ENCODE data around the gene INSIG1. TPM values are rescaled to one million over a fixed set of nuclear protein-coding genes. Genes with fewer than 3 reads are reported as not detected.

The INSIG1 gene
- total RNA-seq, 1 experiment from 2014 or later = 92.6 TPM

- H3K27ac ChIP-seq (ENCODE audit: low read length) = no peak overlapping the region
- H3K4me3 ChIP-seq (ENCODE audit: low read depth in 2 of 2, low read length in 2 of 2) = no peak overlapping the region
- POLR2A ChIA-PET = no interaction called here
- no peaks in the 10 kb centered on the region for H3K36me3 ChIP-seq (ENCODE audit: control insufficient read depth, insufficient read depth, low read length)
- DNase-seq (ENCODE audit: low read depth, low spot score) (no peak), ATAC-seq (no peak)
- in situ Hi-C loops (cut with HindIII; ENCODE audit: low pct_unique_long_range_greater_than_20kb, low sequenced_read_pairs) = no loop called here
- no peaks in the 10 kb centered on the region for H3K9me3 ChIP-seq (ENCODE audit: control insufficient read depth, insufficient read depth, low read depth, low read length)
- CTCF ChIA-PET = no interaction called here
- H3K4me1 ChIP-seq (ENCODE audit: control insufficient read depth, insufficient read depth, low read length) = no peaks in the 10 kb centered on the region
- no TSS peak for BruUV-seq (replicated peaks)
- TF ChIP-seq REST (IDR thresholded peaks at IDR 0.05; ENCODE audit: insufficient read depth in 1 of 2, low read depth in 2 of 2, low read length in 1 of 2) = no peak
- TF ChIP-seq TCF7L2 (IDR thresholded peaks at IDR 0.05; ENCODE audit: low read depth, low read length) = no peak
- TF ChIP-seq SIN3A (IDR thresholded peaks at IDR 0.05; ENCODE audit: borderline replicate concordance, insufficient read depth, low read depth, low read length) = no peak
- TF ChIP-seq POLR2AphosphoS5 (IDR thresholded peaks at IDR 0.05; ENCODE audit: low read depth, low read length) = no peak
- TF ChIP-seq CTCF (IDR thresholded peaks at IDR 0.05) = no peak
- intact Hi-C loops (cut with micrococcal nuclease; ENCODE audit: unreplicated experiment) = no loop called here
- no peaks in the 10 kb centered on the region; the same call in 1 of the 2 replicates for H3K27me3 ChIP-seq (ENCODE audit: control insufficient read depth, insufficient read depth, low read length)
Measured at GRCh38 chr7:155255071-155255470, 42.6 kb upstream of the INSIG1 start.

GRCh38 chr7:155255621-155256020 is 42.1 kb upstream of the INSIG1 start:
- CTCF ChIA-PET = no interaction called here
- Histone ChIP-seq H3K27ac (ENCODE audit: low read length) (no peak overlapping the region), H3K4me1 (ENCODE audit: control insufficient read depth, insufficient read depth, low read length) (no peaks in the 10 kb centered on the region), H3K4me3 (ENCODE audit: low read depth in 2 of 2, low read length in 2 of 2) (no peak overlapping the region), H3K36me3 (ENCODE audit: control insufficient read depth, insufficient read depth, low read length) (no peaks in the 10 kb centered on the region), H3K27me3 (ENCODE audit: control insufficient read depth, insufficient read depth, low read length) (no peaks in the 10 kb centered on the region; the same call in 1 of the 2 replicates), H3K9me3 (ENCODE audit: control insufficient read depth, insufficient read depth, low read depth, low read length) (no peaks in the 10 kb centered on the region)
- DNase-seq (ENCODE audit: low read depth, low spot score) (no peak), ATAC-seq (no peak)
- TF ChIP-seq CTCF (IDR thresholded peaks at IDR 0.05) (no peak), POLR2AphosphoS5 (IDR thresholded peaks at IDR 0.05; ENCODE audit: low read depth, low read length) (no peak)
- POLR2A ChIA-PET = no interaction called here
- in situ Hi-C loops (cut with HindIII; ENCODE audit: low pct_unique_long_range_greater_than_20kb, low sequenced_read_pairs) (no loop called here), intact Hi-C loops (cut with micrococcal nuclease; ENCODE audit: unreplicated experiment) (no loop called here)
- no TSS peak for BruUV-seq (replicated peaks)
